SK-N-SH (cell line): ENCODE results near the gene EDRF1. TPM values are rescaled to one million over a fixed set of nuclear protein-coding genes. Genes with fewer than 3 reads are reported as not detected.

ENCODE experiments used
- CTCF ChIA-PET: fragments of 300-600, 350-600 bp; formaldehyde crosslinking; extraction: SDS; loops from one replicate; lab custom pipeline; 2021; lab: Yijun Ruan, JAX
- POLR2A ChIA-PET: fragments of 350-600 bp; sonication (Branson Sonifier 250); formaldehyde crosslinking; extraction: SDS; loops from one replicate; lab custom pipeline; 2020; ENCODE audit warnings: antibody characterized with exemption, inconsistent platforms; lab: Yijun Ruan, JAX
- DNase-seq: peaks from one replicate; pipeline ENCODE4 v3.0.0; 2012
- H2AFZ ChIP-seq: fragments of 200-600 bp; sonication (generic); 2 replicates; pipeline ENCODE4 v1.8.1; 2016; ENCODE audit warnings: antibody characterized with exemption, mild to moderate bottlenecking, low read depth
- H3F3A ChIP-seq: fragments of 200-600 bp; sonication (generic); replicated peaks from 2 replicates; pipeline ENCODE3; 2016; ENCODE audit warnings: antibody characterized with exemption, mild to moderate bottlenecking; ENCODE audit not compliant: insufficient read depth
- H3K27ac ChIP-seq, 2 experiments: fragments of 200-500 bp in 1 of 2; fragments of 200-600 bp in 1 of 2; sonication (Bioruptor generic) in 1 of 2; sonication (generic), shearing (Covaris generic) in 1 of 2; 2 replicates each; pipeline versions ENCODE4 v1.5.1 to v1.6.1; 2014 to 2016; ENCODE audit warnings: low read depth in 2 of 2, inconsistent platforms in 1 of 2, low read length in 1 of 2, mild to moderate bottlenecking in 1 of 2, mixed read lengths in 1 of 2
- H3K27me3 ChIP-seq: fragments of 200-600 bp; sonication (generic), shearing (Covaris generic); 2 replicates; pipeline ENCODE4 v1.6.1; 2016; ENCODE audit warnings: mixed run types; ENCODE audit not compliant: insufficient read depth
- H3K36me3 ChIP-seq, 2 experiments: fragments of 200-500 bp in 1 of 2; fragments of 200-600 bp in 1 of 2; sonication (Bioruptor generic) in 1 of 2; sonication (generic) in 1 of 2; replicated peaks in 1 of 2; 2 replicates each; pipeline versions ENCODE3 to v1.5.1; 2014 to 2016; ENCODE audit warnings: low read length in 1 of 2, mild to moderate bottlenecking in 1 of 2; ENCODE audit not compliant: insufficient read depth in 2 of 2, control insufficient read depth in 1 of 2
- H3K4me1 ChIP-seq, 2 experiments: fragments of 200-500 bp in 1 of 2; fragments of 200-600 bp in 1 of 2; sonication (Bioruptor generic) in 1 of 2; sonication (generic), shearing (Covaris generic) in 1 of 2; 2 replicates each; pipeline versions ENCODE4 v1.5.1 to v1.6.1; 2014 to 2016; ENCODE audit warnings: low read depth in 1 of 2, low read length in 1 of 2, mixed run types in 1 of 2; ENCODE audit not compliant: insufficient read depth in 2 of 2, control insufficient read depth in 1 of 2
- H3K4me2 ChIP-seq: fragments of 200-600 bp; sonication (generic), shearing (Covaris generic); 2 replicates; pipeline ENCODE4 v1.6.1; 2017; ENCODE audit warnings: mixed run types
- H3K4me3 ChIP-seq, 2 experiments: fragments of 200-500 bp in 1 of 2; fragments of 200-600 bp in 1 of 2; sonication (Bioruptor generic) in 1 of 2; sonication (generic), shearing (Covaris generic) in 1 of 2; 2 replicates each; pipeline versions ENCODE4 v1.5.1 to v1.8.1; 2014 to 2016; ENCODE audit warnings: low read depth in 2 of 2, inconsistent platforms in 1 of 2, low read length in 1 of 2, mild to moderate bottlenecking in 1 of 2, mixed read lengths in 1 of 2, moderate library complexity in 1 of 2
- H3K79me2 ChIP-seq: fragments of 200-600 bp; sonication (generic); 2 replicates; pipeline ENCODE4 v1.8.1; 2017; ENCODE audit warnings: mild to moderate bottlenecking; ENCODE audit not compliant: insufficient read depth
- H3K9ac ChIP-seq: fragments of 200-600 bp; sonication (generic); 2 replicates; pipeline ENCODE4 v1.6.1; 2017; ENCODE audit warnings: mixed run types
- H3K9me2 ChIP-seq: fragments of 200-600 bp; sonication (generic); 2 replicates; pipeline ENCODE4 v1.6.1; 2017; ENCODE audit warnings: mixed run types
- H3K9me3 ChIP-seq: fragments of 200-600 bp; sonication (generic); 2 replicates; pipeline ENCODE4 v1.6.1; 2017; ENCODE audit warnings: mixed run types, mild to moderate bottlenecking, moderate library complexity
- H4K20me1 ChIP-seq: fragments of 200-600 bp; sonication (generic); 2 replicates; pipeline ENCODE4 v1.6.1; 2017; ENCODE audit warnings: mild to moderate bottlenecking, mixed run types; ENCODE audit not compliant: insufficient read depth
- CTCF ChIP-seq: fragments of 200-600 bp; sonication (generic); IDR thresholded peaks from 2 replicates; pipeline ENCODE4 v1.6.1; 2017; ENCODE audit warnings: antibody characterized with exemption, mild to moderate bottlenecking, moderate library complexity
- ELF1 ChIP-seq: IDR thresholded peaks from 2 replicates; pipeline ENCODE4 v1.4.0; 2012
- EP300 ChIP-seq, 2 experiments: IDR thresholded peaks; 2 replicates each; pipeline versions ENCODE4 v1.4.0 to v1.6.1; 2012; ENCODE audit warnings: borderline replicate concordance in 1 of 2, low read depth in 1 of 2, low read length in 1 of 2
- FOSL2 ChIP-seq: IDR thresholded peaks from 2 replicates; pipeline ENCODE4 v1.4.0; 2012; ENCODE audit warnings: low read depth, mild to moderate bottlenecking, moderate library complexity, borderline replicate concordance
- FOXM1 ChIP-seq: IDR thresholded peaks from 2 replicates; pipeline ENCODE4 v1.4.0; 2012; ENCODE audit warnings: low read depth, mild to moderate bottlenecking
- GATA2 ChIP-seq: sonication (generic); formaldehyde crosslinking; IDR thresholded peaks from 2 replicates; pipeline ENCODE4 v1.5.0; 2020; ENCODE audit warnings: mild to moderate bottlenecking, missing genetic modification reagents
- IRF3 ChIP-seq: fragments of 150-350 bp; IDR thresholded peaks from 2 replicates; pipeline ENCODE4 v1.6.1; 2016; ENCODE audit warnings: mild to moderate bottlenecking, low read depth, low read length
- MEF2A ChIP-seq: IDR thresholded peaks from 2 replicates; pipeline ENCODE4 v1.4.0; 2012; ENCODE audit warnings: low read depth, borderline replicate concordance
- MXI1 ChIP-seq: IDR thresholded peaks from 2 replicates; pipeline ENCODE4 v1.6.1; 2012; ENCODE audit warnings: mild to moderate bottlenecking, low read depth, low read length, improper control_type of control experiment
- NFIC ChIP-seq: IDR thresholded peaks from 2 replicates; pipeline ENCODE4 v1.4.0; 2012; ENCODE audit warnings: borderline replicate concordance
- NRF1 ChIP-seq: IDR thresholded peaks from 2 replicates; pipeline ENCODE4 v1.6.1; 2012; ENCODE audit warnings: low read depth, mild to moderate bottlenecking, low read length
- POLR2AphosphoS5 ChIP-seq: IDR thresholded peaks from 2 replicates; pipeline ENCODE4 v1.6.1; 2012; ENCODE audit warnings: low read depth, low read length
- RAD21 ChIP-seq: IDR thresholded peaks from 2 replicates; pipeline ENCODE4 v1.6.1; 2012; ENCODE audit warnings: mild to moderate bottlenecking, low read length
- SMC3 ChIP-seq: IDR thresholded peaks from 2 replicates; pipeline ENCODE4 v1.6.1; 2012; ENCODE audit warnings: low read depth, low read length, improper control_type of control experiment
- TAF1 ChIP-seq: IDR thresholded peaks from 2 replicates; pipeline ENCODE4 v1.6.1; 2012; ENCODE audit warnings: low read depth, mild to moderate bottlenecking, low read length, moderate library complexity, borderline replicate concordance
- TCF12 ChIP-seq: IDR thresholded peaks from 2 replicates; pipeline ENCODE4 v1.4.0; 2012
- TEAD4 ChIP-seq: IDR thresholded peaks from 2 replicates; pipeline ENCODE4 v1.4.0; 2012; ENCODE audit warnings: mild to moderate bottlenecking, borderline replicate concordance; ENCODE audit not compliant: insufficient read depth
- USF1 ChIP-seq: IDR thresholded peaks from 2 replicates; pipeline ENCODE4 v1.4.0; 2012; ENCODE audit warnings: low read depth, borderline replicate concordance
- YY1 ChIP-seq: IDR thresholded peaks from 2 replicates; pipeline ENCODE4 v1.4.0; 2012; ENCODE audit warnings: low read depth, mild to moderate bottlenecking
- ZBTB33 ChIP-seq: IDR thresholded peaks from 2 replicates; pipeline ENCODE4 v1.4.0; 2012; ENCODE audit warnings: low read depth, borderline replicate concordance
- WGBS: methylation state at CpG from one replicate; pipeline ENCODE4 v1.1.6; 2017; ENCODE audit warnings: low lambda C conversion rate; 5-methylcytosine and 5-hydroxymethylcytosine counted together
- polyA plus RNA-seq, 3 experiments: library from polyadenylated mRNA; depleted of rRNA; stranded (reverse); fragments of >200 nt; gene quantifications; 2 replicates each; pipeline ENCODE4 v1.2.3, GENCODE V29; 2012

EDRF1 gene
- polyA plus RNA-seq, 1 of the 3 experiments (the other 2 are of a cell fraction): 19.2 TPM

GRCh38 chr10:125765835-125766234 lies 46.3 kb downstream of the EDRF1 start:
- DNase-seq: no peak
- no peaks in the 10 kb centered on the region for H3K9me3 ChIP-seq
- no peak overlapping the region for H3K4me3 ChIP-seq
- TF ChIP-seq GATA2 (CRISPR knock-in tag) (no peak), ZBTB33 (no peak), EP300 (IDR thresholded peaks at IDR 0.05; ENCODE audit: borderline replicate concordance in 1 of 2, low read depth in 1 of 2, low read length in 1 of 2) (no peak), MEF2A (no peak), CTCF (no peak), FOXM1 (no peak), TAF1 (no peak), RAD21 (no peak), USF1 (no peak), POLR2AphosphoS5 (no peak), SMC3 (no peak), MXI1 (no peak), YY1 (no peak), TCF12 (no peak), FOSL2 (no peak), ELF1 (no peak), NFIC (no peak), NRF1 (no peak), TEAD4 (no peak), IRF3 (no peak)
- H3K27me3 ChIP-seq: no peaks in the 10 kb centered on the region
- H3K79me2 ChIP-seq: no peaks in the 10 kb centered on the region
- WGBS: 96% methylated on average over 2 of the region's 2 CpGs
- POLR2A ChIA-PET: no interaction called here
- H3K9ac ChIP-seq: no peak overlapping the region
- H3F3A ChIP-seq: no peaks in the 10 kb centered on the region
- no peaks in the 10 kb centered on the region for H3K9me2 ChIP-seq
- peaks cover 41 to 60% of the 10 kb centered on the region in 2 experiments for H3K36me3 ChIP-seq
- no peak overlapping the region for H3K4me2 ChIP-seq
- H4K20me1 ChIP-seq: no peaks in the 10 kb centered on the region
- no peak overlapping the region for H3K27ac ChIP-seq
- no peak overlapping the region for H2AFZ ChIP-seq
- no peaks in the 10 kb centered on the region for H3K4me1 ChIP-seq
- CTCF ChIA-PET: no interaction called here
